HepG2 (cell line): ENCODE results near the gene NUP85. TPM values are rescaled to one million over a fixed set of nuclear protein-coding genes. Genes with fewer than 3 reads are reported as not detected.

ENCODE experiments used
- ATAD3A ChIP-seq: sonication (generic); formaldehyde crosslinking; IDR thresholded peaks from 2 replicates; pipeline ENCODE4 v1.4.0; 2020; ENCODE audit warnings: missing genetic modification reagents
- FLYWCH1 ChIP-seq: sonication (generic); formaldehyde crosslinking; IDR thresholded peaks from 2 replicates; pipeline ENCODE4 v1.8.1; 2023; ENCODE audit warnings: mild to moderate bottlenecking, missing genetic modification reagents
- FOXP1 ChIP-seq, 2 experiments: fragments of 450-650 bp in 1 of 2; IDR thresholded peaks; 2 replicates each; pipeline ENCODE4 v1.6.1; 2017 to 2018; ENCODE audit warnings: antibody characterized with exemption in 1 of 2
- GATAD2A ChIP-seq: IDR thresholded peaks from 2 replicates; pipeline ENCODE4 v1.6.1; 2016
- GFI1 ChIP-seq: sonication (generic); formaldehyde crosslinking; IDR thresholded peaks from 2 replicates; pipeline ENCODE4 v1.5.0; 2020; ENCODE audit warnings: missing genetic modification reagents, mild to moderate bottlenecking, borderline replicate concordance
- HOXA3 ChIP-seq: sonication (generic); formaldehyde crosslinking; IDR thresholded peaks from 2 replicates; pipeline ENCODE4 v1.5.0; 2020; ENCODE audit warnings: missing genetic modification reagents
- JARID2 ChIP-seq: sonication (generic); formaldehyde crosslinking; IDR thresholded peaks from 2 replicates; pipeline ENCODE4 v1.8.1; 2023; ENCODE audit warnings: missing genetic modification reagents, inconsistent platforms; ENCODE audit not compliant: insufficient replicate concordance
- KAT7 ChIP-seq: IDR thresholded peaks from 2 replicates; pipeline ENCODE4 v1.6.1; 2018; ENCODE audit warnings: borderline replicate concordance, missing compliant biosample characterization
- KDM5B ChIP-seq: sonication (generic); formaldehyde crosslinking; IDR thresholded peaks from 2 replicates; pipeline ENCODE4 v1.4.0; 2020; ENCODE audit warnings: missing genetic modification reagents, mild to moderate bottlenecking, borderline replicate concordance
- NFYC ChIP-seq: IDR thresholded peaks from 2 replicates; pipeline ENCODE4 v1.6.1; 2016; ENCODE audit warnings: missing genetic modification reagents, missing compliant biosample characterization
- NR2F6 ChIP-seq, 2 experiments: IDR thresholded peaks; 2 replicates each; pipeline ENCODE4 v1.6.1; 2016; ENCODE audit warnings: antibody characterized with exemption in 1 of 2, mild to moderate bottlenecking in 1 of 2
- POLR2AphosphoS5 ChIP-seq: IDR thresholded peaks from 2 replicates; pipeline ENCODE4 v1.6.1; 2012; ENCODE audit warnings: low read depth, low read length
- RARG ChIP-seq: sonication (generic); formaldehyde crosslinking; IDR thresholded peaks from 2 replicates; pipeline ENCODE4 v1.4.0; 2020; ENCODE audit warnings: low read depth, mild to moderate bottlenecking, missing genetic modification reagents
- RBM39 ChIP-seq: fragments of 200-400 bp; formaldehyde crosslinking; IDR thresholded peaks from one replicate; pipeline ENCODE4 v1.6.1; 2018; ENCODE audit warnings: antibody characterized with exemption, mild to moderate bottlenecking, low read depth, low read length; ENCODE audit not compliant: poor library complexity, severe bottlenecking
- YEATS4 ChIP-seq: sonication (generic); formaldehyde crosslinking; IDR thresholded peaks from 2 replicates; pipeline ENCODE4 v1.4.0; 2020; ENCODE audit warnings: missing genetic modification reagents, borderline replicate concordance
- ZNF382 ChIP-seq: sonication (generic); formaldehyde crosslinking; IDR thresholded peaks from 2 replicates; pipeline ENCODE4 v1.5.0; 2020; ENCODE audit warnings: missing genetic modification reagents, mild to moderate bottlenecking, borderline replicate concordance
- ZNF674 ChIP-seq: sonication (generic); formaldehyde crosslinking; IDR thresholded peaks from 2 replicates; pipeline ENCODE4 v1.5.0; 2020; ENCODE audit warnings: low read depth, mild to moderate bottlenecking, missing genetic modification reagents
- ZNF724P ChIP-seq: sonication (generic); formaldehyde crosslinking; IDR thresholded peaks from 2 replicates; pipeline ENCODE4 v1.8.0; 2022; ENCODE audit warnings: missing genetic modification reagents, borderline replicate concordance
- polyA plus RNA-seq, 8 experiments: library from polyadenylated mRNA; depleted of rRNA in 3 of 8; stranded (reverse) in 7 of 8; unstranded in 1 of 8; fragments of >200 nt; fragmentation: Illumina TruSeq in 4 of 8; extraction: Trizol in 4 of 8; gene quantifications; 2 replicates each; pipeline versions ENCODE4 v1.2.1 to v1.2.3, GENCODE V29; 2011 to 2016; ENCODE audit warnings: low read depth in 4 of 8, missing spikeins in 1 of 8, mixed read lengths in 1 of 8; ENCODE audit not compliant: insufficient read depth in 1 of 8
- total RNA-seq, 5 experiments: library from RNA; depleted of rRNA; stranded (reverse); fragments of >200 nt; fragmentation: Illumina TruSeq; extraction: Trizol; gene quantifications; 2 replicates each; pipeline ENCODE4 v1.2.3, GENCODE V29; 2016; ENCODE audit warnings: low read depth in 1 of 5
- TF ChIP-seq, protein P1 (sequence below): sonication (generic); formaldehyde crosslinking; IDR thresholded peaks from 2 replicates; pipeline ENCODE4 v1.5.0; 2020; ENCODE audit warnings: mild to moderate bottlenecking, low read depth, missing genetic modification reagents, borderline replicate concordance
- TF ChIP-seq, protein P2 (sequence below): sonication (generic); formaldehyde crosslinking; IDR thresholded peaks from 2 replicates; pipeline ENCODE4 v1.8.0; 2022; ENCODE audit warnings: missing genetic modification reagents, mild to moderate bottlenecking, moderate library complexity, borderline replicate concordance
- TF ChIP-seq, protein P3 (sequence below): sonication (generic); formaldehyde crosslinking; IDR thresholded peaks from 2 replicates; pipeline ENCODE4 v1.5.0; 2020; ENCODE audit warnings: missing genetic modification reagents, mild to moderate bottlenecking, borderline replicate concordance
- TF ChIP-seq, protein P4 (sequence below), 2 experiments: fragments of 450-650 bp in 1 of 2; sonication (generic) in 1 of 2; formaldehyde crosslinking; IDR thresholded peaks; 2 replicates each; pipeline versions ENCODE4 v1.5.0 to v1.8.0; 2020 to 2022; ENCODE audit warnings: mild to moderate bottlenecking in 1 of 2, missing genetic modification reagents in 1 of 2
- TF ChIP-seq, protein P5 (sequence below): sonication (generic); formaldehyde crosslinking; conservative IDR thresholded peaks from 2 replicates; pipeline ENCODE4 v1.8.0; 2022; ENCODE audit warnings: low read depth, missing genetic modification reagents

Gene NUP85
- total and polyA plus RNA-seq, 2 of the 13 experiments (the other 11 are each of a cell fraction or from before 2014, with no cell fraction given): 89.1 to 124 TPM

DNA sequence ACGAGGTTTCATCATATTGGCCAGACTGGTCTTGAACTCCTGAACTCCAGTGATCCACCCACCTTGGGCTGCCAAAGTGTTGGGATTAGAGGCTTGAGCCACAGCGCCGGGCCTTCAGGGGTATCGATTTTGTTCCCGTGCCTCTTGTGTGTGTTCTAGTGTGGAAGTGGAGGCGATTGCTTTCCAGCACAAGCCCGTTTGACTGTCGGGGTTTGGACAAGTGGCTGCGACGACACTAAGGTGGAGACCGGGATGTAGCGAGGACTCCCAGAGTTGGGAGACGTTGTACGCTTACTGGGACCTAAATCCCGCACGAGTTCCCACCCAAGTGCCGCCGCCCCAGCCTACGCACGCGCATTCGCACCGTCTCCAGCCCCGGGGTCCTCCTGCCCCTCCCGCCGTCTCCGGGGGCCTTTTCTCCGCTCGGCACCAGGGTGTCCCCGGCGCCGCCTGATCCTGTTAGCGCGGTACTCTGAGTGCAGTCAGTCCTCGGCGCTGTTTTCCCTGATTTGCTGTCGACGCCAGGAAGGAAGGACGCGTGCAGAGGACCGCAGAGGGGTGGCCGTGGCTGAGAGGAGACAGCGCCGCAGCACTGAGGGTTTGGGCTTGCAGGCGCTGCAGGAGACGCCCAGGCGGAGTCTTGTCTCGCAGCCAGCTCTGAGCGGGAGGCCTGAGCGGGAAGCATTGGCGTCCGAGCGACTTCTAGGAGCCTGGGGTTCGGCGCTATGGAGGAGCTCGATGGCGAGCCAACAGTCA is at the start of gene NUP85 (continued):
- TF ChIP-seq KDM5B (CRISPR knock-in tag) (peak; percentile 85), ZNF674 (CRISPR knock-in tag) (no peak; the same call in 1 of the 2 replicates), ATAD3A (CRISPR knock-in tag) (peak; percentile 78; the same call in 1 of the 2 replicates), POLR2AphosphoS5 (peak; percentile 90), NR2F6 (IDR thresholded peaks at IDR 0.05) (no peak; the same call in 1 of the 2 replicates), NR2F6 (CRISPR knock-in tag; IDR thresholded peaks at IDR 0.05) (peak; percentile 55), ZNF382 (CRISPR knock-in tag) (no peak), HOXA3 (peak; percentile 82; the same call in 1 of the 2 replicates), FLYWCH1 (0 out of 2 replicates have a peak, but pooled peaks have one; percentile 45), JARID2 (CRISPR knock-in tag) (peak; percentile 45), YEATS4 (peak; percentile 86), ZNF724P (CRISPR knock-in tag) (peak; percentile 18; the same call in 1 of the 2 replicates), FOXP1 (IDR thresholded peaks at IDR 0.05) (no peak), FOXP1 (CRISPR knock-in tag; IDR thresholded peaks at IDR 0.05) (no peak), NFYC (CRISPR knock-in tag) (0 out of 2 replicates have a peak, but pooled peaks have one; percentile 35), KAT7 (CRISPR knock-in tag) (peak; percentile 86), RBM39 (no peak), RARG (CRISPR knock-in tag) (no peak), GATAD2A (CRISPR knock-in tag) (no peak; the same call in 1 of the 2 replicates), GFI1 (CRISPR knock-in tag) (peak; percentile 80; the same call in 1 of the 2 replicates)
- TF ChIP-seq, protein P1, sequence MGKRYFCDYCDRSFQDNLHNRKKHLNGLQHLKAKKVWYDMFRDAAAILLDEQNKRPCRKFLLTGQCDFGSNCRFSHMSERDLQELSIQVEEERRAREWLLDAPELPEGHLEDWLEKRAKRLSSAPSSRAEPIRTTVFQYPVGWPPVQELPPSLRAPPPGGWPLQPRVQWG (CRISPR knock-in tag): no peak
- TF ChIP-seq, protein P2, sequence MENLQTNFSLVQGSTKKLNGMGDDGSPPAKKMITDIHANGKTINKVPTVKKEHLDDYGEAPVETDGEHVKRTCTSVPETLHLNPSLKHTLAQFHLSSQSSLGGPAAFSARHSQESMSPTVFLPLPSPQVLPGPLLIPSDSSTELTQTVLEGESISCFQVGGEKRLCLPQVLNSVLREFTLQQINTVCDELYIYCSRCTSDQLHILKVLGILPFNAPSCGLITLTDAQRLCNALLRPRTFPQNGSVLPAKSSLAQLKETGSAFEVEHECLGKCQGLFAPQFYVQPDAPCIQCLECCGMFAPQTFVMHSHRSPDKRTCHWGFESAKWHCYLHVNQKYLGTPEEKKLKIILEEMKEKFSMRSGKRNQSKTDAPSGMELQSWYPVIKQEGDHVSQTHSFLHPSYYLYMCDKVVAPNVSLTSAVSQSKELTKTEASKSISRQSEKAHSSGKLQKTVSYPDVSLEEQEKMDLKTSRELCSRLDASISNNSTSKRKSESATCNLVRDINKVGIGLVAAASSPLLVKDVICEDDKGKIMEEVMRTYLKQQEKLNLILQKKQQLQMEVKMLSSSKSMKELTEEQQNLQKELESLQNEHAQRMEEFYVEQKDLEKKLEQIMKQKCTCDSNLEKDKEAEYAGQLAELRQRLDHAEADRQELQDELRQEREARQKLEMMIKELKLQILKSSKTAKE (CRISPR knock-in tag): peak; percentile 77
- TF ChIP-seq, protein P3, sequence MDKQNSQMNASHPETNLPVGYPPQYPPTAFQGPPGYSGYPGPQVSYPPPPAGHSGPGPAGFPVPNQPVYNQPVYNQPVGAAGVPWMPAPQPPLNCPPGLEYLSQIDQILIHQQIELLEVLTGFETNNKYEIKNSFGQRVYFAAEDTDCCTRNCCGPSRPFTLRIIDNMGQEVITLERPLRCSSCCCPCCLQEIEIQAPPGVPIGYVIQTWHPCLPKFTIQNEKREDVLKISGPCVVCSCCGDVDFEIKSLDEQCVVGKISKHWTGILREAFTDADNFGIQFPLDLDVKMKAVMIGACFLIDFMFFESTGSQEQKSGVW (CRISPR knock-in tag): no peak; the same call in 1 of the 2 replicates
- TF ChIP-seq, protein P4, sequence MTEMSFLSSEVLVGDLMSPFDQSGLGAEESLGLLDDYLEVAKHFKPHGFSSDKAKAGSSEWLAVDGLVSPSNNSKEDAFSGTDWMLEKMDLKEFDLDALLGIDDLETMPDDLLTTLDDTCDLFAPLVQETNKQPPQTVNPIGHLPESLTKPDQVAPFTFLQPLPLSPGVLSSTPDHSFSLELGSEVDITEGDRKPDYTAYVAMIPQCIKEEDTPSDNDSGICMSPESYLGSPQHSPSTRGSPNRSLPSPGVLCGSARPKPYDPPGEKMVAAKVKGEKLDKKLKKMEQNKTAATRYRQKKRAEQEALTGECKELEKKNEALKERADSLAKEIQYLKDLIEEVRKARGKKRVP (CRISPR knock-in tag; IDR thresholded peaks at IDR 0.05): peak in 1 of 2 experiments; percentile 78; a peak in 1 of 4 replicates
- TF ChIP-seq, protein P5, sequence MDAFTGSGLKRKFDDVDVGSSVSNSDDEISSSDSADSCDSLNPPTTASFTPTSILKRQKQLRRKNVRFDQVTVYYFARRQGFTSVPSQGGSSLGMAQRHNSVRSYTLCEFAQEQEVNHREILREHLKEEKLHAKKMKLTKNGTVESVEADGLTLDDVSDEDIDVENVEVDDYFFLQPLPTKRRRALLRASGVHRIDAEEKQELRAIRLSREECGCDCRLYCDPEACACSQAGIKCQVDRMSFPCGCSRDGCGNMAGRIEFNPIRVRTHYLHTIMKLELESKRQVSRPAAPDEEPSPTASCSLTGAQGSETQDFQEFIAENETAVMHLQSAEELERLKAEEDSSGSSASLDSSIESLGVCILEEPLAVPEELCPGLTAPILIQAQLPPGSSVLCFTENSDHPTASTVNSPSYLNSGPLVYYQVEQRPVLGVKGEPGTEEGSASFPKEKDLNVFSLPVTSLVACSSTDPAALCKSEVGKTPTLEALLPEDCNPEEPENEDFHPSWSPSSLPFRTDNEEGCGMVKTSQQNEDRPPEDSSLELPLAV (CRISPR knock-in tag): no peak
